Memory B cell (primary cell): Measurements from ENCODE around the gene LMO4.

Experiments
- ATAC-seq: fragments of 150-1000 bp; cut with Tn5 transposase; 2 replicates; pipeline ENCODE4 v1.10.0; 2021; ENCODE audit warnings: low read depth, mild to moderate bottlenecking, moderate library complexity
- DNase-seq, 2 donors: peaks; one replicate each; pipeline ENCODE4 v3.0.0; 2022; ENCODE audit warnings: low spot score in 2 of 2
- H3K27ac Mint-ChIP-seq: one replicate; pipeline ENCODE4 v1.8.0; 2022; ENCODE audit warnings: mild to moderate bottlenecking, moderate library complexity, mixed read lengths
- H3K27me3 Mint-ChIP-seq: one replicate; pipeline ENCODE4 v1.8.0; 2022; ENCODE audit warnings: mixed read lengths
- H3K36me3 Mint-ChIP-seq: one replicate; pipeline ENCODE4 v1.8.0; 2022; ENCODE audit warnings: mild to moderate bottlenecking, mixed read lengths
- H3K4me1 Mint-ChIP-seq: one replicate; pipeline ENCODE4 v1.8.0; 2022; ENCODE audit warnings: mixed read lengths
- H3K4me3 Mint-ChIP-seq: one replicate; pipeline ENCODE4 v1.8.0; 2022; ENCODE audit warnings: mild to moderate bottlenecking, moderate library complexity, mixed read lengths
- H3K9me3 Mint-ChIP-seq: one replicate; pipeline ENCODE4 v1.8.0; 2022; ENCODE audit warnings: mixed read lengths

Gene LMO4, protein sequence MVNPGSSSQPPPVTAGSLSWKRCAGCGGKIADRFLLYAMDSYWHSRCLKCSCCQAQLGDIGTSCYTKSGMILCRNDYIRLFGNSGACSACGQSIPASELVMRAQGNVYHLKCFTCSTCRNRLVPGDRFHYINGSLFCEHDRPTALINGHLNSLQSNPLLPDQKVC

DNA sequence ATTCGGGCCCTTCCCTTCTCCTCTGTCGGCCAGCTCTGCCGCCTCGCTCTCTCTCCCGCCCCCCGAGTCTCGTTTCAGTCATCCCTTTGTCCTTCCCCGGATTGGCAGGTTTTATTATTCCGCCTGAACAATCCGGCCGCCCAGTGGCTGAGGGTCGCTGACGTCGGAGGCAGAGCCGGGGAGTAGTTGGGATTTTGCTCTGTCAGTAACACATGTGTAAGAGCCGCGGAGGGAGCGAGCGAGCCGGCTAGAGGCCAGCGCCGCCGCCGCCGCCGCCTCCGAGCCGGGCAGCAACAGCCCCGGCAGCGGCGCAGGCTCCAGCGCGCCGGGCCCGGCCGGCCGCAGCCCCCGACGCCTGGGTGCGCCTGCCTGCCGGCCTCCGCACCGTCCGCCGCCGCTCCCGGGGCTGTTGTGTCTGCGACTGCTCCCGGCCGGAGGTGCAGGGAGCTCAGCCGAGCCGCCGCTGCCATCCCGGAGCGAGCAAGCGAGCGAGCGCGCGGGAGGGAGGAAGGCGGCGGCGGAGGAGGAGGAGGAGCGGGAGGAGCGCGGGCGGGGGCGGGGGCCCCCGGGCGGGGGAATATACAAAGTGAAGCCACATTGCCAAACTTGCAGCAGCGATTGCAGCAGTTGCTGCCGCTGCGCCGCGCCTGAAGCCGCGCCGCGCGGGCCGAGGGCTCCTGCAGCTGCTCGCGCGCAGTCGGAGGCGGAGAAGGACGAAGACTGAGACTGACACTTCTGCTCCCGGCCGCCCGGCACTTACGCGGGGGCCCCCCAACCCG is at the start of gene LMO4:
Gene LMO4 (plus strand): TSS at position 609 of the 779 bp plus-strand sequence. CDS start 3,136 bp downstream, outside the sequence.
- no peaks in the 10 kb centered on the region for H3K9me3 Mint-ChIP-seq
- DNase-seq, result peak; percentile 79 to 84
- peak; percentile 74 for ATAC-seq
- H3K4me3 Mint-ChIP-seq, result peak within 1 kb of the TSS; percentile 98
- peaks cover 2% of the 10 kb centered on the region for H3K36me3 Mint-ChIP-seq
- H3K27me3 Mint-ChIP-seq, result no peaks in the 10 kb centered on the region
- H3K4me1 Mint-ChIP-seq, result peaks cover 34% of the 10 kb centered on the region
- peak within 1 kb of the TSS; percentile 88 for H3K27ac Mint-ChIP-seq

DNA sequence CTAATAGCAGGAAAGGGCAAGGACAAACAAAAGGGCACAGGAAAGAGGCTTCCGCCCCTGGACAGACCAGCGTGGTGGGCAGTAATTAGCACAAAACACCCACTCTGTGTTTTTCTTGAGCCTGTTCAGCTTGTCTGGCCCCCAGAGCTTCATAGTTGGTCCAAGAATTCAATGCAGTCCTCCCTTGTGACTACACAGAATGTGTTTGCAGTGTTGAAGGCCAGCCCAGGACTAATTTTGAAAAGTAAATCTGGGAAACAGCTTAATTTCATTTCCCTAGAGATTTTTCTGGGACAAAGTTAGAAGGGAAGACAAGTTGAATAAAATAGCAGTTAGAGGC is 49.2 kb upstream of the LMO4 start:
- no peak for ATAC-seq
- Mint-ChIP-seq H3K36me3 (no peaks in the 10 kb centered on the region), H3K27me3 (peaks cover 3% of the 10 kb centered on the region), H3K27ac (no peak overlapping the region), H3K4me3 (no peak overlapping the region), H3K4me1 (no peaks in the 10 kb centered on the region), H3K9me3 (no peaks in the 10 kb centered on the region)
- DNase-seq, result no peak

DNA sequence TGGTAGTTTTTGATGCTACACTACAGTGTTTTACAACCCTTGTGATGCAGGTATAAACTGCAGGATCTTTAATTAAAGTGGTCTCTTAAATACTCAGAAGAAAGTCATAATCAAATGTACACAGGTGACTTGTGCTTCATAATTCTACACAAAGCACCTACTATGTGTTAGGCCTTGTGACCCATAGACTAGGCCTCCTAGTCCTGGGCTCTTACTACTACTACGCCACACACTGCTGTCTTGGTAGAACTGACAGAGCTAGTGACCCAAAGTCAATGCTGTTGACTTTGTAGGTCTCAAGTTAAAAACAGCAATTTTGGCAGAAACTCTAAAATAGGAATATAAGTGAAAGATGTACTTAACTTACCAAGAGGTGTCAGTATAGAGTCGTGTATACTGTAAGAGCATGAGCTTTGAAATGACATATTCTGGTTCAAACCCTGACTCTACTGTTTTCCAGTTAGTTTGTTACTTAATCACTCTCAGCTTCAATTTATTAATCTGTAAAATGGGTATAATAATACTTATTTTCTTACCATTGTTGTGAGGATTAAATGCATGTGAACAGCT is 48.6 kb upstream of the LMO4 start:
- no peaks in the 10 kb centered on the region for H3K4me1 Mint-ChIP-seq
- no peak overlapping the region for H3K27ac Mint-ChIP-seq
- no peak for ATAC-seq
- no peaks in the 10 kb centered on the region for H3K36me3 Mint-ChIP-seq
- H3K4me3 Mint-ChIP-seq, result no peak overlapping the region
- peaks cover 3% of the 10 kb centered on the region for H3K27me3 Mint-ChIP-seq
- no peaks in the 10 kb centered on the region for H3K9me3 Mint-ChIP-seq
- no peak for DNase-seq

DNA sequence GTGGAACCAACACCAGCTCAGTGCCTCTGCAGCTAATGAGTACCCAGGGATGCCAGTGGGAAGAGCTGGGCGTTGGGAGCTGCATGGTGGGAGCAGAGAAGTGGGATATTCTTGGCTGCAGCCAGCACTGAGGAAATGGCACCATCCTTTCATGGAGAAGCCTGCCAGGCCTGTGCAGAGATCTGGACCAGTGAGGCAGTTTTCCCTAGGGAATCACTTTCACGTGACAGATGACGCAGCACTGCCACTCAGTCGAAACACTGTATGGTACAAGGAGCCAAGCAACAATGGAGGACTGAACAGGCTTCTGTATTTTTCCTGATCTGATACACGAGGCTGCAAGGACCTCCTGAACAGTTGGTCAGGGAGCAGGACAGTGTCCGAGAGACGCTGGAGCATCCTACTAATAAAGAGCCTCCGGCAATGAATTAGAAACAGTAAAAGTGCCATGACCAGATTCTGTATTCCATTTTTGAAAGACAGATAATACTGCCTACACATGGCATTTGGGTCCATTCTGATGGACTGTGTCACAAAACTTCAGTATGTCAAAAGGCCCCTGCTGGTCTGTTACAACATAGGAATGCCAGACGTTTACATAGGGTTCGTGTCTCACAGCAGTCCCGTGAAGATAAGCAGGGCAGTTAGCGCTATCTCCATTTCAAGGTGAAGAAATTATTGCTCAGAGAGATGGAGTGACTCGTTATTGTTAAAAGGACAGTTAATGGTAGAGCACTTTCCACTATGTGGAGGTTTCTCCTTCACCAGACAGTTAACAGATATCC is 44.0 kb upstream of the LMO4 start:
- DNase-seq (no peak), ATAC-seq (no peak)
- H3K4me3 Mint-ChIP-seq, result no peak overlapping the region
- peaks cover 3% of the 10 kb centered on the region for H3K4me1 Mint-ChIP-seq
- no peaks in the 10 kb centered on the region for H3K27me3 Mint-ChIP-seq
- H3K36me3 Mint-ChIP-seq, result no peaks in the 10 kb centered on the region
- H3K27ac Mint-ChIP-seq, result no peak overlapping the region
- no peaks in the 10 kb centered on the region for H3K9me3 Mint-ChIP-seq

DNA sequence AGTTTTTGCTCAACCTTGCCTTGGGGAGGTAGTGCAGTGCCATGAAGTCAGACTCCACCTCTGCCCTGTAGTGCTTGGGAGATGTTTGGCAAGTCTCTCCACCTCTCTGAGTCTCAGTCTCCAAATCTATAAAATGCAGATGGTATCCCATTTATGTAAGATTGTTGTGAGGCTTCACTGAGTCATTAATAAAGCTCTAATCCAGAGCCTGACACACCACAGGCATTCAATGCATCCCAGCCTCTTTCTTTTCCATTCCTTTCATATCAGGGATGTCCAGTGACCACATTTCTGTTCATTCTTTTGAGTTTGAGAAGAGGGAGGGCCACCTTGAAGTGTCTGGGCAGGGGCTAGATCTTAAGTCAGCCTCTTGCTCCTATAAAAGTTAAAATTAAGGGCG is 37.6 kb upstream of the LMO4 start:
- H3K4me1 Mint-ChIP-seq, result peaks cover 3% of the 10 kb centered on the region
- no peak for DNase-seq
- no peak for ATAC-seq

DNA sequence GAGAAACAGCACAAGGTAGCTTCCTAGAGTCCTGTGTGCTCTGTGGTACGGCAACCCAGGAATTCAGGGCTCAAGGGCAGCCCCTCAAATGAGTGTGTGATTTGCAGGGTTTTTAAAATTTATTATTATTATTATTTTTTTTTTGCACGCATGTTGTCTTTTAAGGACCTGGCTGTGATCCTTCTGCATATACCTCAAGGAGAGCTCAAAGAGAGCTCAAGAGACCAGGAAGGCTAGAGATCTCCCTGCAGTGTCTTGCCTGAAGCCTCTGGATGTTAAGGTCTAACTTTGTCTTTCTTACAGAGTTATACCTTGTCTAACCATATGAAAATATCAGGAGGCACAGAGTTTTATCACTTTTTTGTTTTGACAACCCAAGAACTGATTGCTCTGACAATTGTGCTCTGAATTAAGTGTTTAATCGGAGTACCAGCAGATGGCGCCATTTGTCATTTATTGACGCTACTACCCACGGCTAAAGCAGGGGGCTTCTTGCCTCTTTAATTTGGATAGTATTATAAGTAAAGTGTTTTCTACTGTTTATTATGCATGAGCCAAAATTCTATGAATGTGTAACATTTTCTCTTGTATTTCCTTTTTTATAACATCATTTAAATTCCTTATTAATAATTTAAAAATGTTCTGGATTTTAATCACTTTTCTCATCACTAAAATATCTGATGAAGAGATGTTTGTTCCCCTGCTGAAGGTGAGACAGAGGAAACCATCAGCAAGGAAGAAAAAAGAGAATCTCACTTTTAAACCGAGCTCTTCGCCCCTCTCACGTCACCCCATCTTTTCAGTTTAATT is 35.8 kb upstream of the LMO4 start:
- Mint-ChIP-seq H3K36me3 (no peaks in the 10 kb centered on the region), H3K4me3 (no peak overlapping the region), H3K27me3 (no peaks in the 10 kb centered on the region), H3K4me1 (no peaks in the 10 kb centered on the region), H3K9me3 (no peaks in the 10 kb centered on the region), H3K27ac (no peak overlapping the region)
- DNase-seq (peak; percentile 63 to 68), ATAC-seq (peak; percentile 75)

More for the DNA sequence above, 37.6 kb upstream of the LMO4 start:
- Mint-ChIP-seq H3K27ac (no peak overlapping the region), H3K36me3 (no peaks in the 10 kb centered on the region), H3K27me3 (no peaks in the 10 kb centered on the region), H3K9me3 (no peaks in the 10 kb centered on the region), H3K4me3 (no peak overlapping the region)

DNA sequence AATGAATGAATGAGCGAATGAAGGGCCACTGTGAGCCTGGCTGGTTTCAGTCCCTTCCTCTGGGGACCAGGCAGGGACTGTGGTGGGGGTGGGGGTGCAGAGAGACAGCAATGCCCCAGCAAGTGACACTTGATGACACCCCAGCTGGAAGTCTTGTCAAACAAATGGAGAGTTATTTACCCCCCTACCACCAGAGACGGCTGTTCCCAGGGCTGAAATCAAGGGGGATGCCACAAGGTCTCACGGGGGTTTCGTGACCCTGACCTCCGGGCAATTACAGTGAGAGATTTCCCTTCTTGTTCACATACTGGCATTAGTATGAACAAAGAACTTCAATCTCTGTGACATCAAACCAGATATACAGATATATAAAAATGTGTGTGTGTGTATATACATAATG is 34.0 kb upstream of the LMO4 start:
- DNase-seq (no peak), ATAC-seq (no peak)
- H3K27me3 Mint-ChIP-seq, result no peaks in the 10 kb centered on the region
- no peak overlapping the region for H3K4me3 Mint-ChIP-seq
- no peaks in the 10 kb centered on the region for H3K9me3 Mint-ChIP-seq
- no peak overlapping the region for H3K27ac Mint-ChIP-seq
- H3K36me3 Mint-ChIP-seq, result no peaks in the 10 kb centered on the region
- H3K4me1 Mint-ChIP-seq, result no peaks in the 10 kb centered on the region

DNA sequence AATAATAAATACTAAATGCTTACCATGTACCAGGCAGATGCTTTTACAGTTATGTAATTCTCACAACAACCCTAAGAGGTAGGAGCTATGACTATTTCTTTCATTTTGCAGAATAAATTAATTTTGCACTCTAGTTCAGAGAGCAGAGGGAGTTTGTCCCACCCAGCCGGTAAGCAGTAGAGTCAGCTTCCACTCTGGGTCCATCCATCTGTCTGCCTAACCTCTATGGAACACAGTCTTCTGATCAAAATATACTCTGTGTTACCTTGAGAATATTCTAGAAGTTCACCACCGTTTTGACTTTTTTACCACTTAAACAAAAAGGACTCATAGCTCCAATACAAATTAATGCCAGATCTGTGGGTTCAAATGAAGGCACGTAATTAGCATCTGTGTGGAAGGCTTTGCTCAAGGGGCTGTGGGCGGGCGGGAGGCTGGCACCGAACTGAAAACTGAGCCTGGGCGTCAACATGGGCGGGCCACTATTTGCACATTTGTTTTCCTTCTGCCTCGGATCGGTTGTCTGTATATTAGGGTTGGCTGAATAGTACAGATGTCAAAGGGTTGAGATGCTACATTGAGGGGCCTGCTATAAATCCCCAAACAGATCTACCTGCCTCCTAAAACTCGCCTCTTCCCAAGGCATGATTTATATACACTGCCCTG is 33.1 kb upstream of the LMO4 start:
- Mint-ChIP-seq H3K36me3 (no peaks in the 10 kb centered on the region), H3K27ac (no peak overlapping the region), H3K4me3 (no peak overlapping the region), H3K27me3 (no peaks in the 10 kb centered on the region), H3K9me3 (no peaks in the 10 kb centered on the region), H3K4me1 (no peaks in the 10 kb centered on the region)
- DNase-seq (no peak), ATAC-seq (no peak)

DNA sequence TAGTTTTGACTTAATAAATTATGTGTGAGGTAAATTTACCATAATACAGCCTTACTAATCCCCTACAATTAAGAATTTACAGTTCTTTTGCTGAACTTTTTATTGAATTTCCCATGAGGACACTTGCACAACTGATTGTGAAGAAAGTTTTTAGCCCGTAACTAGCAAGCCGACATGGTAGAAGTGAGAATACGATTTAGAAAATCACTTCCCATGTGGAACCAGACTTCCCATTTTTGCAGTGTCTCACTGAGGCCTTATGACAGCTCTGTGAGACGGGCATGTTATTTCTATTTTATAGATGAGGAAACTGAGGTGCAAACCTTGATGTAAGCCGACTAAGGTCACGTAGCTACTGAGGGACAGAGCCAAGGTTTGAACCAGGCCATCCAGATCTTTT is 32.5 kb upstream of the LMO4 start:
- Mint-ChIP-seq H3K4me1 (no peaks in the 10 kb centered on the region), H3K27me3 (no peaks in the 10 kb centered on the region), H3K9me3 (no peaks in the 10 kb centered on the region), H3K36me3 (no peaks in the 10 kb centered on the region), H3K27ac (no peak overlapping the region), H3K4me3 (no peak overlapping the region)
- no peak for DNase-seq
- ATAC-seq, result no peak

DNA sequence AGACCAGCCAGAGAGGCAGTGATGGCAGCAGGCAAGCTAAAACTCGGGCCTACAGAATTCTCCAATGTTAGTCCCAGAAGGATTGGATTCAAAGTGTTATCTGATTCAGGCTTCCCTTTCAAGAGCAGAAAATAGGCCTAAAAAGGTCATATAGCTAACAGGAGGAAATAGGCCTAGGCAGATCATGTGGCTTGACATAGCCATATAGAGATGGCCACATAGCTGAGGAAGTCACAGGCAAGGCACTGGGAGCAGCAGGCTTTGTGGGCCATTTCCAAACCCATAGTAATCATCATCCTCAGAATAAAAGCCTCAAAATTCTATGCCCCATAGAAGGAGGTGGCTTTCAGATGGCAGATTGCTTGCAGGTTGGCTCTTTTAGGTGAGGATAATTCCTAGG is 29.0 kb upstream of the LMO4 start:
- Mint-ChIP-seq H3K4me1 (no peaks in the 10 kb centered on the region), H3K36me3 (no peaks in the 10 kb centered on the region), H3K27me3 (no peaks in the 10 kb centered on the region), H3K27ac (no peak overlapping the region), H3K4me3 (no peak overlapping the region), H3K9me3 (no peaks in the 10 kb centered on the region)
- ATAC-seq, result no peak
- DNase-seq, result no peak

DNA sequence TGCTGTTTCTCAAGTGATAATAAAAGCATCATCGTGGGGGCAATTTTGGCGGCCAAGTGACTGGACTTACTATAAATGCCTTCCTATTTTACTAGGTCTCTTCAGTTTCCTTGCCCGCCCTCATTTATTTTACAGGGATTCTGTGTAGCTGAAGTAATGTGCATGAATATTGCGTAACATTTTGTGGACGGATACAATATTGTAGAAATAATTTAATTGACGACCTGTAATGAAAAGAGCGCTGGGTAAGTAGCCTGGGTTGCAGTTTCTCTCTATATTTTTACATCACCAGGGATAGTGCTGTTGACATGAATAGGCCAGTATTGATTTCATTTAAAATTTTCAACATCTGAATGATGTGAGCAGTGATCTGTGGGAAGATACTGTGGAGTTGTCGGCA is 28.1 kb upstream of the LMO4 start:
- DNase-seq (no peak), ATAC-seq (no peak)
- H3K36me3 Mint-ChIP-seq, result no peaks in the 10 kb centered on the region
- H3K4me3 Mint-ChIP-seq, result no peak overlapping the region
- H3K4me1 Mint-ChIP-seq, result peaks cover 2% of the 10 kb centered on the region
- no peaks in the 10 kb centered on the region for H3K9me3 Mint-ChIP-seq
- H3K27ac Mint-ChIP-seq, result no peak overlapping the region
- H3K27me3 Mint-ChIP-seq, result no peaks in the 10 kb centered on the region

DNA sequence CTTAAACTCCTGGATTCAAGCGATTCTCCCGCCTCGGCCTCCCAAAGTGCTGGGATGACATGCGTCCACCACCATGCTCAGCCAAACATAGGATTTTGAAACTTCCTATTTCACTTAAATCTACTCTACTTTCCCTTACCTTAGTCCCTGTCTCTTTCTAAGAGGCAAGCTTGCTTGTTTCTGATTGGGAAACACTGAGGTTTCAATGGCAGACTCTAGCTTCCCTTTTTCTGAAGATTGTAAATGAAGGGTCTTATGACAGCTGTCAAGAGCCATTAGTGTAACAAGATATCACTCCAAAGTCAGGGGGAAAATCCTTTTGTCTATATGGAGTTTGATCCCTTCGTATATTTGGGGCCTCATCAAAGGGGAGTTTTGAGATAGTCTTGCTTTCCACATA is 23.5 kb upstream of the LMO4 start:
- H3K9me3 Mint-ChIP-seq, result no peaks in the 10 kb centered on the region
- H3K27ac Mint-ChIP-seq, result no peak overlapping the region
- ATAC-seq, result no peak

DNA sequence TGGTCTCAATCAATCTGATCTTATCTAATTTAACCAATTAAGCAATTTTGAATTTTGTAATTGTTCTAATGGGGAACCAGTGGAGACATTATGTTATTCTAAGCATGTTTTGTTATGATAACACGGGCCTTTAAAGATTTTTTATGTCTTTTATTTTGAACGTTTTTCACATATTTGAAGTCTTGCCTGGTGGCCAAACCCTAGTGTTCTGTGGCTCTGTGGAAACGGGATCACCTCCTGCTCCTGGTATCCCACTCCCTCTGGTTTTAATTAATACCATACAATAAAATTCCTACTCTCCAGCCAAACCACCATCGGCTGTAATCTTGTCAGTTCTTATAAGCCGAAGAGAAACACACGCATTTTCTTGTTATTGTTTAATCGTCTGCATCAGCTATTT is 22.9 kb upstream of the LMO4 start:
- Mint-ChIP-seq H3K4me1 (peaks cover 2% of the 10 kb centered on the region), H3K4me3 (no peak overlapping the region), H3K36me3 (no peaks in the 10 kb centered on the region), H3K27me3 (no peaks in the 10 kb centered on the region), H3K27ac (no peak overlapping the region), H3K9me3 (no peaks in the 10 kb centered on the region)
- no peak for ATAC-seq
- no peak for DNase-seq

More for the DNA sequence above, 23.5 kb upstream of the LMO4 start:
- no peak overlapping the region for H3K4me3 Mint-ChIP-seq
- H3K27me3 Mint-ChIP-seq, result no peaks in the 10 kb centered on the region
- no peak for DNase-seq
- H3K4me1 Mint-ChIP-seq, result peaks cover 2% of the 10 kb centered on the region
- H3K36me3 Mint-ChIP-seq, result no peaks in the 10 kb centered on the region
